ENCODE results near the gene EME1. TPM values are rescaled to one million over a fixed set of nuclear protein-coding genes. Genes with fewer than 3 reads are reported as not detected.

Gene EME1
- 8.9 and 9.1 TPM in 2 replicates for total RNA-seq (2012; rRNA removed)
- 9.4 and 10.1 TPM in 2 replicates for polyA plus RNA-seq (2012; rRNA removed)
- 1.4 and 4.8 TPM in 2 replicates for polyA plus RNA-seq (2012; cell fraction: cytosol; rRNA removed)
- 20.8 and 44.5 TPM in 2 replicates for polyA plus RNA-seq (2012; cell fraction: nucleus; rRNA removed; ENCODE audit: low replicate concordance)
- percentile 39 among the genes with signal in this experiment for Bru-seq, nascent RNA
- percentile 37 among the genes with signal in this experiment for BruChase-seq, experiment 1, labeled RNA remaining after a 6-hour chase
- percentile 40 among the genes with signal in this experiment for BruChase-seq, experiment 2, labeled RNA remaining after a 2-hour chase
- long read RNA-seq, partial matches to known transcripts = 0 of 5 reads
- long read RNA-seq, other reads (novel, unspliced or antisense) = 3 of 5 reads

- peak within 1 kb of the TSS; percentile 98 for H2AK9ac ChIP-seq (replicated peaks; ENCODE audit: low read depth, low read length, poor library complexity)
- H4K91ac ChIP-seq (ENCODE audit: insufficient read depth, low read depth, low read length) = peak within 1 kb of the TSS; percentile 100
- no peaks in the 10 kb centered on the region for H3K27me3 ChIP-seq (ENCODE audit: control insufficient read depth, insufficient read depth, low read length)
- peak within 1 kb of the TSS; percentile 96 for H3K23ac ChIP-seq (ENCODE audit: low read depth, low read length)
- peak within 1 kb of the TSS; percentile 91 for H2AK5ac ChIP-seq (ENCODE audit: low read depth, low read length)
- peaks cover 33 to 45% of the 10 kb centered on the region in 2 experiments for H3K79me1 ChIP-seq (ENCODE audit: low read depth in 1 of 2, low read length in 2 of 2)
- peak within 1 kb of the TSS; percentile 67 for H3K4me3 ChIP-seq (ENCODE audit: insufficient read depth, low read depth, low read length)
- TF ChIP-seq FOS (IDR thresholded peaks at IDR 0.05; ENCODE audit: low read depth, low read length) (no peak), ELK1 (IDR thresholded peaks at IDR 0.05; ENCODE audit: borderline replicate concordance, low read depth, low read length) (peak; percentile 77; the same call in 1 of the 2 replicates), USF2 (IDR thresholded peaks at IDR 0.05; ENCODE audit: low read depth, low read length) (peak; percentile 96), MAFK (IDR thresholded peaks at IDR 0.05; ENCODE audit: low read depth, low read length) (peak; percentile 27; the same call in 1 of the 2 replicates), MXI1 (IDR thresholded peaks at IDR 0.05; ENCODE audit: borderline replicate concordance, low read depth, low read length) (peak; percentile 95), RAD21 (IDR thresholded peaks at IDR 0.05; ENCODE audit: low read length) (no peak), POLR2A (IDR thresholded peaks at IDR 0.05; ENCODE audit: low read depth, low read length) (peak; percentile 91), BHLHE40 (IDR thresholded peaks at IDR 0.05; ENCODE audit: low read depth, low read length) (peak; percentile 80), MAZ (IDR thresholded peaks at IDR 0.05; ENCODE audit: borderline replicate concordance, low read depth, low read length) (peak; percentile 10; the same call in 1 of the 2 replicates)
- H3K9me1 ChIP-seq (ENCODE audit: insufficient read depth, low read length) = peaks cover 7% of the 10 kb centered on the region; the same call in 1 of the 2 replicates
- H3K4me2 ChIP-seq (ENCODE audit: low read depth, low read length) = peak within 1 kb of the TSS; percentile 88
- H3K18ac ChIP-seq (ENCODE audit: low read depth, low read length) = peak within 1 kb of the TSS; percentile 94
- dilution Hi-C loops (cut with HindIII; ENCODE audit: low sequenced_read_pairs, unreplicated experiment) (no loop called here), in situ Hi-C loops (cut with MboI; ENCODE audit: low sequenced_read_pairs) (no loop called here), intact Hi-C loops (cut with micrococcal nuclease) (no loop called here)
- H3K56ac ChIP-seq (ENCODE audit: extremely low read depth, insufficient read depth, low read length) = peak within 1 kb of the TSS; percentile 98
- peak; percentile 93 for ATAC-seq (ENCODE audit: low read depth)
- H2AFZ ChIP-seq (replicated peaks; ENCODE audit: low read length, poor library complexity) = peak within 1 kb of the TSS; percentile 98
- peak within 1 kb of the TSS; percentile 96 for H2BK5ac ChIP-seq (ENCODE audit: low read depth, low read length, poor library complexity, severe bottlenecking)
- H3K14ac ChIP-seq (replicated peaks; ENCODE audit: low read depth, low read length) = peak within 1 kb of the TSS; percentile 98
- peak within 1 kb of the TSS; percentile 74 to 100 for H4K8ac ChIP-seq (ENCODE audit: low read depth in 2 of 2, low read length in 2 of 2)
- ChIA-PET CTCF (interaction anchor here (0.6 kb wide), 1 partner anchor 78 kb away, joined by 3 read pairs; no protein-coding TSS in a partner anchor), POLR2A (ENCODE audit: unreplicated experiment) (no interaction called here)
- no peaks in the 10 kb centered on the region for H3K9me3 ChIP-seq (ENCODE audit: control insufficient read depth, insufficient read depth, low read length)
- peak; percentile 84 for DNase-seq
- H2BK120ac ChIP-seq (ENCODE audit: low read depth, low read length) = peak within 1 kb of the TSS; percentile 96
- 2% methylated on average over 9 of the region's 42 CpGs; no CpG with 5 or more reads in 1 of the 2 experiments for WGBS, 2 experiments (ENCODE audit: extremely low coverage in 2 of 2, insufficient read length in 1 of 2)
- peak within 1 kb of the TSS; percentile 96; the same call in 1 of the 3 replicates for H2BK15ac ChIP-seq (ENCODE audit: low read depth, low read length)
- no peaks in the 10 kb centered on the region for H4K20me1 ChIP-seq (ENCODE audit: insufficient read depth, low read length)
- peak within 1 kb of the TSS; percentile 99 for H3K4ac ChIP-seq (ENCODE audit: low read depth, low read length)
- peak within 1 kb of the TSS; percentile 95 for H3K27ac ChIP-seq (ENCODE audit: insufficient read depth, low read length)
- H3K4me1 ChIP-seq (ENCODE audit: control insufficient read depth, insufficient read depth, low read length) = no peaks in the 10 kb centered on the region
- peak within 1 kb of the TSS; percentile 99 for H4K5ac ChIP-seq (ENCODE audit: low read depth, low read length)
- no TSS peak for BruUV-seq (replicated peaks)
- peak within 1 kb of the TSS; percentile 88 for H3K9ac ChIP-seq (ENCODE audit: low read depth, low read length)
- H2BK20ac ChIP-seq (ENCODE audit: low read depth, low read length) = peak within 1 kb of the TSS; percentile 84; the same call in 1 of the 2 replicates
- peaks cover 17% of the 10 kb centered on the region for H3K36me3 ChIP-seq (ENCODE audit: control insufficient read depth, insufficient read depth, low read length)
These were observed at the start of gene EME1, which contains the start of gene MRPL27 for GRCh38 chr17:50372758-50373556. EME1 (plus strand) TSS chr17:50373229; CDS start chr17:50375209, 1,980 bp downstream. MRPL27 (minus strand) TSS chr17:50373184; CDS start chr17:50373170, 14 bp downstream.
